Left cardiac atrium (tissue), 4 donors: ENCODE data around the gene OR2T5. TPM values are rescaled to one million over a fixed set of nuclear protein-coding genes. Genes with fewer than 3 reads are reported as not detected.
"Not testable (repeated sequence)": the region's sequence is repeated elsewhere in the genome, so short reads cannot be mapped to it uniquely, and the experiment has no call there.

Source experiments
- ATAC-seq, 2 donors: fragments of 200-7000 bp; cut with Tn5 transposase; one replicate each; pipeline ENCODE4 v1.9.1; 2020; ENCODE audit warnings: mild to moderate bottlenecking in 2 of 2, moderate library complexity in 2 of 2
- DNase-seq: peaks from one replicate; pipeline ENCODE4 v3.0.0-alpha.2; 2020
- intact Hi-C, 2 donors: fragments of 100-400 bp; cut with DNase I; formaldehyde crosslinking; loops; one replicate each; pipeline versions ENCODE4 v1.14.1 to v1.15.1; 2022 to 2023
- total RNA-seq, 2 donors: library from RNA; stranded (reverse); fragmentation: NEBNext Ultra II Directional; extraction: Animal tissue kit (Norgen Biotek cat#: 25700); gene quantifications; one replicate each; pipeline ENCODE4 v1.2.1, GENCODE V29; 2021
- donor health status: DM: no; HTN: yes; CAD: no.
- donor health status: DM: no; HTN: yes; CAD: no; lungs with severe emphysema.
- donor health status: DM: yes; HTN: yes; CAD: no.
- donor health status: Dilated cardiomyopathy.

OR2T5 gene
- total RNA-seq, 2 donors from 2014 or later: not detected

DNA sequence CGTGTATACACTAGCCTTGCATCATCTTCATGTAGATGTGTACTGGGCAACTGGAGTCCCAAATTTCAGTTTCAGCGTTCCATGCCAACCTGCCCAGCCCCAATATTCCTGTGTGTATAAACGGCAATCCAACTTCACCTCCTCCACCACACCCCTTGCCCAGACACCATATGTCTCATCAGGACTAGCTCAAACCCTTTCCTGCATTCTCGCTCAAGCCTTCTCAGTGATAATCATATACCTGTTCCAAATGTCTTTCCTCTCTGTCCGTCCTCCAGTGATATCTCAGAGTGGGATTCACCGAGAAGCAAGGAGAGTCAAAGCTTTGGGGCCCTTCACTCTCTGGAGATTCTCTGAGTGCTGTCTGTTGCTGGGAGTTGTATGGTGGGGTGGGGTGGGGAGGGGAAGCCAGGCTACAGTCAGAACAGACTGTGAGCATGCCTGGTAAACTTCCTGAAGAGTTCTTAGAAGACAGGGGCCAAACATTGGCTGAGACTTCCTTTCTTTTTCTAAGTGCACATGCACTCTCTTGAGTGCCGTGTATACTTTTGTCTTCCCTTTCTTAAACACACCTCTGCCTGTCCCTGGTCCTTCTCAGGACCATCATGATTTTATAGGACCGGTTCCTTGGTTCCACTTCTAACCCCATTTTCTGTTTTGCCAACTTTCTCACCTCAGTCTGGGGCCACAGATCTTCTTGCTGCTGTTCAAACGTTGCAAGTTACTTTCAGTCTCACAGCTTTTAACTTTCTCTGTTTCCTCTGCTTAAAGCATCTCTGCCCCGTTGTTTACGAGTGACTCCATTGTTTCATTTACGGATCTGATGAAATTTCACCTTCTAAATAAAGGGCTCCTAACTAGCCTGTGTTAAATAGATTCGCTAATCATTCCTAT, 6.5 kb upstream of the OR2T5 start:
- ATAC-seq, DNase-seq, intact Hi-C loops: not testable (repeated sequence)

DNA sequence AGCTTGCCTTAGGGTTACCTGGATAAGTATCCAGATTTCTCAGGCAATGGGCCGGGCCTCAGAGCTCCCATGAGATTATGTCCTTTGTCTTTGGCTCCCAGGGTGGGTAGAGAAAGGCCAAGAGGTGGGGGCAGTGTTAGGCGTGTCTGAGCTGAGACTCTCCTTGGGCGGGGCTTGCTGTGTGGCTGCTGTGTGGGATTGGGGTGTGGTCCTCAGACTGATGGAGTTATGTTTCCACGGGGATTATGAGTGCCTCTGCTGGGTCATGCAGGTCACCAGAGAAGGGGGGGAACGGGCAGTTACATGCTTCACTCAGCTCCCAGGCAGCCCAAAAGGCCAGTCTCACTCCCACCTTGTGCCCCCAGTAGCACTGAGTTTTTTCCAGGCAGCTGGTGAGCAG, 8.3 kb downstream of the OR2T5 start:
- intact Hi-C loops, DNase-seq, ATAC-seq: not testable (repeated sequence)

DNA sequence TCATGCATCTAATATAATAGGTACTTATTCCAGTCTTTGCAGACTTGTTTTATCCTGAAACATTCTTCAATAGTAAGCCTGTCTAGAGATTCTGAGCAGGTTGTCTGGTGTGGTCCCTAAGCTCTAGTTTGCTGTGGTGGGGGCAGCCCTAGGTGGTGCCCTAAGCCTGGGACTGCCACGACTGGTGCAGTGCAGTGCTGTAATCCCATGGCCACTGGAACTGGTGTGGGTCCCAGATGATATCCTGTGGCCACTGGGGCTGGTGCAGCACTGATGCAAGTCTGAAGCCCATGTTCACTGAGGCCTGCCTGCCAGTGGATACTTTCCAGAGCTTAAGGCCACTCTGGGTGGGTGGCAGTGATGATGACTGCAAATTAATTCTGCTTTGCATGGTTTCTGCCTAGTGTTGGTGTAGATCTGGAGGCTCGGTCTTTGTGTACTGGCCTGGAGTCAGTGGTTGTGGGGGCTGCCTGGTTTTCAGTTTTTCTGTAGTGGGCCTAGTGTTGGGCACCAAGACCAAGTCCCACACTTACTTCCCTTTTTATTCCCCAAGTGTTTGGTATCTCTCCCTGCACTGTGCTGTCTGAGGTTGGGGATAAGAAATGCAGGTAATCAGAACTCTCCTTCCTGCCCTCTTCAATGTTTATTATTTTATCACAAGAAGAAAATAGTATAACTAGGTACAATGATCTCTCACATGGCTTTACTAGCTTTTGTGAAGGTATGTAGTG, 12.1 kb downstream of the OR2T5 start:
- ATAC-seq, DNase-seq, intact Hi-C loops: not testable (repeated sequence)

DNA sequence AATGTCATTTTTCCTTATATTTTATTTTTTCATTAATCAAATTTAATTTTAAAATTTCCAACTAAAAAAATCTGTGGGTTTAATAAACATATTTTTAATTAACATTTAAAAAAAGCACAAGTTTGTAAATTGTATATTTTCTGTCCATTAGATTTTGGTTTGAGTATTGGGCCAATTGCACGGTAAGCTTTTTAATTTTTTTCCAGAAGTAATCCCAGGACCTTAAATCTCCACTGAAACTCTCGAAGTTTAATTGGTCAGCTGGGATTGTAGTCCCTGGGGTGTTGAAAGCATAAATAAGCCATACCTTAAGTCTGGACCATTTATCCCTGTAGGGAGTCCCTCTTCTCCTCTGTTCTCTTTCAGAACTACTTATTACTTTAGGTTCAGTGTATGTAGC, 19.4 kb downstream of the OR2T5 start, which contains the start of gene OR2G6:
Gene OR2G6, plus strand, starts transcription at position 301 of the 400 bp plus-strand sequence. CDS start 13,574 bp downstream, outside the sequence.
- DNase-seq, intact Hi-C loops, ATAC-seq: not testable (repeated sequence)

DNA sequence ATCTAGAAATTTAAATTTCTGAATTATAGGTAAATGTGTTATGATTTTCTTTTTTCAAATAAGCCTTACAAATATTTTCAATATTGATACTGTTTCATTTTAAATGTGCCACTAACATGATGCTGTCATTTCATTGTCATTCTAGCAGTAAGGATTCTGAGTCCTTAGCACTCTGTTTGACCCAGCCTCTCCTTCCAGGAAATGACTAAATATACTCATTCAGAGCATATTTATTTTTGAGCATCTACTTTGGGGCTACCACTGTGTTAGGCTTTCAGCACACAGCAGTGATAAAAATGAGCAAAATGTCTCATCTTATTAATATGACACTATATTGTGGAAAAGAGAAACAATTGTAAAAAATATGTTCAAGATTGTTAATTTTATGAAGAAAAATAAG, 21.8 kb downstream of the OR2T5 start:
- intact Hi-C loops, ATAC-seq, DNase-seq: not testable (repeated sequence)

DNA sequence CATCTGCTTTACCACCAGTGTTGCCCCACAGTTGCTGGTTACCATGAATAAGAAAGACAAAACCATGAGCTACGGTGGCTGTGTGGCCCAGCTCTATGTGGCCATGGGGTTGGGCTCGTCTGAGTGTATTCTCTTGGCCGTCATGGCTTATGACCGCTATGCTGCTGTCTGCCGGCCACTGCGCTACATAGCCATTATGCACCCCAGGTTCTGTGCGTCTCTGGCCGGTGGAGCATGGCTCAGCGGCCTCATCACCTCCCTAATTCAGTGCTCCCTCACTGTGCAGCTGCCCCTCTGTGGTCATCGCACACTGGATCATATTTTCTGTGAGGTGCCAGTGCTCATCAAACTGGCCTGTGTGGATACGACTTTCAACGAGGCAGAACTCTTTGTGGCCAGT, 33.5 kb downstream of the OR2T5 start:
- DNase-seq (peak; percentile 8), ATAC-seq (no peak)
- intact Hi-C loops: no loop called here

DNA sequence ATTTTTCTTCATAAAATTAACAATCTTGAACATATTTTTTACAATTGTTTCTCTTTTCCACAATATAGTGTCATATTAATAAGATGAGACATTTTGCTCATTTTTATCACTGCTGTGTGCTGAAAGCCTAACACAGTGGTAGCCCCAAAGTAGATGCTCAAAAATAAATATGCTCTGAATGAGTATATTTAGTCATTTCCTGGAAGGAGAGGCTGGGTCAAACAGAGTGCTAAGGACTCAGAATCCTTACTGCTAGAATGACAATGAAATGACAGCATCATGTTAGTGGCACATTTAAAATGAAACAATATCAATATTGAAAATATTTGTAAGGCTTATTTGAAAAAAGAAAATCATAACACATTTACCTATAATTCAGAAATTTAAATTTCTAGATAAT, 49.1 kb downstream of the OR2T5 start:
- intact Hi-C loops, ATAC-seq, DNase-seq: not testable (repeated sequence)

Other genes starting within 250 kb of the OR2T5 start
- gene OR2T33, start 210.6 kb upstream of the OR2T5 start, total RNA-seq: not detected
- not detected for gene OR2T12, start 185.2 kb upstream of the OR2T5 start, total RNA-seq
- not detected for gene OR2M7, start 164.0 kb upstream of the OR2T5 start, total RNA-seq
- gene OR14C36, start 139.8 kb upstream of the OR2T5 start, total RNA-seq: not detected
- gene OR2T4, start 126.9 kb upstream of the OR2T5 start, total RNA-seq: not detected
- gene OR2T6, start 112.8 kb upstream of the OR2T5 start, total RNA-seq: not detected
- gene OR2T1, start 85.5 kb upstream of the OR2T5 start, total RNA-seq: not detected
- not detected for gene OR2T2, start 43.0 kb upstream of the OR2T5 start, total RNA-seq
- gene OR2T3, start 15.2 kb upstream of the OR2T5 start, total RNA-seq: not detected
- under 1 TPM in 1 of 2 donors, not detected in 1; 0.03 TPM for gene OR2G6, start 19.5 kb downstream of the OR2T5 start, total RNA-seq
- not detected for gene OR2T29, start 74.2 kb downstream of the OR2T5 start, total RNA-seq
- not detected for gene OR2T34, start 86.2 kb downstream of the OR2T5 start, total RNA-seq
- not detected for gene OR2T10, start 109.1 kb downstream of the OR2T5 start, total RNA-seq
- gene OR2T11, start 146.5 kb downstream of the OR2T5 start, total RNA-seq: not detected
- not detected for gene OR2T35, start 156.7 kb downstream of the OR2T5 start, total RNA-seq
- not detected for gene OR2T27, start 166.9 kb downstream of the OR2T5 start, total RNA-seq
- not detected for gene OR14I1, start 214.2 kb downstream of the OR2T5 start, total RNA-seq